ENCODE results near the gene ARPC1B. TPM values are rescaled to one million over a fixed set of nuclear protein-coding genes. Genes with fewer than 3 reads are reported as not detected.
A peak's percentile ranks its signal among the peaks of the same experiment; 100 is the strongest.
"Not testable (repeated sequence)": the region's sequence is repeated elsewhere in the genome, so short reads cannot be mapped to it uniquely, and the experiment has no call there.

The ARPC1B gene
- total RNA-seq, 2 donors from 2014 or later = 143 to 170 TPM

GRCh38 chr7:99428972-99429566, 54.5 kb downstream of the ARPC1B start:
- intact Hi-C loops (cut with DNase I, micrococcal nuclease) = no loop called here
- no peak for ATAC-seq

GRCh38 chr7:99429756-99430155, 55.2 kb downstream of the ARPC1B start:
- no peak for ATAC-seq
- intact Hi-C loops (cut with DNase I, micrococcal nuclease) = no loop called here
- DNase-seq = no peak

More at GRCh38 chr7:99428972-99429566, 54.5 kb downstream of the ARPC1B start:
- no peak for DNase-seq

- ATAC-seq; DNase-seq; intact Hi-C loops (cut with DNase I, micrococcal nuclease): not testable (repeated sequence)
These were observed 57.4 kb downstream of the ARPC1B start for GRCh38 chr7:99431756-99432540.

GRCh38 chr7:99433158-99433557, 58.6 kb downstream of the ARPC1B start:
- ATAC-seq (no peak), DNase-seq (no peak)
- intact Hi-C loops (cut with DNase I, micrococcal nuclease) = no loop called here

GRCh38 chr7:99437946-99438572, 63.5 kb downstream of the ARPC1B start:
- intact Hi-C loops (cut with DNase I, micrococcal nuclease) = no loop called here
- ATAC-seq (peak; percentile 36), DNase-seq (no peak)

GRCh38 chr7:99438573-99439480, 64.3 kb downstream of the ARPC1B start, which contains the start of the genes CPSF4 and PTCD1:
Gene CPSF4, plus strand, starts transcription at chr7:99438943. Its CDS starts 140 bp downstream, at chr7:99439083.
Gene PTCD1, minus strand, starts transcription at chr7:99438798. Its CDS starts 3,556 bp downstream, at chr7:99435242.
- intact Hi-C loops (cut with DNase I, micrococcal nuclease) = no loop called here
- ATAC-seq = peak; percentile 97
- peak; percentile 95 to 96 for DNase-seq

- DNase-seq = no peak
- ATAC-seq = no peak
- intact Hi-C loops (cut with DNase I, micrococcal nuclease) = no loop called here
These were observed 65.7 kb downstream of the ARPC1B start for GRCh38 chr7:99440195-99440594.

Other genes starting within 250 kb of the ARPC1B start
- gene SMURF1, start 230.6 kb upstream of the ARPC1B start, total RNA-seq = 10 to 100 TPM; 28.2 to 28.4 TPM
- under 1 TPM; 0.34 to 0.53 TPM for gene KPNA7, start 166.6 kb upstream of the ARPC1B start, total RNA-seq
- gene MYH16, start 101.9 kb upstream of the ARPC1B start, total RNA-seq = not detected
- gene ARPC1A, start 48.8 kb upstream of the ARPC1B start, total RNA-seq = 100 to 1,000 TPM; 160 to 186 TPM
- 10 to 100 TPM; 74.2 to 81.6 TPM for gene PDAP1, start 33.9 kb downstream of the ARPC1B start, total RNA-seq
- 10 to 100 TPM; 69.9 to 79.0 TPM for gene BUD31, start 34.2 kb downstream of the ARPC1B start, total RNA-seq
- 1 to 10 TPM; 5.2 to 6.0 TPM for gene PTCD1, start 64.1 kb downstream of the ARPC1B start, total RNA-seq
- gene CPSF4, start 64.2 kb downstream of the ARPC1B start, total RNA-seq = 10 to 100 TPM; 18.6 to 26.0 TPM
- 100 to 1,000 TPM; 297 to 369 TPM for gene ATP5MF, start 91.4 kb downstream of the ARPC1B start, total RNA-seq
- 10 to 100 TPM; 15.4 to 25.5 TPM for gene ZNF789, start 98.2 kb downstream of the ARPC1B start, total RNA-seq
- gene ZNF394, start 125.6 kb downstream of the ARPC1B start, total RNA-seq = 10 to 100 TPM; 32.0 to 37.2 TPM
- 1 to 10 TPM; 5.2 to 5.9 TPM for gene ZKSCAN5, start 129.9 kb downstream of the ARPC1B start, total RNA-seq
- gene FAM200A, start 177.4 kb downstream of the ARPC1B start, total RNA-seq = 1 to 10 TPM; 3.7 to 4.0 TPM
- gene ZNF655, start 183.9 kb downstream of the ARPC1B start, total RNA-seq = 10 to 100 TPM; 69.9 to 71.7 TPM
- under 1 TPM in 1 of 2 donors, not detected in 1; 0.45 TPM for gene TMEM225B, start 223.5 kb downstream of the ARPC1B start, total RNA-seq
- gene ZSCAN25, start 242.2 kb downstream of the ARPC1B start, total RNA-seq = 10 to 100 TPM; 10.8 to 16.0 TPM

Data from left colon (tissue), 2 donors.